Uterus (tissue), 4 donors: ENCODE measurements around the gene ZNF19. TPM values are rescaled to one million over a fixed set of nuclear protein-coding genes. Genes with fewer than 3 reads are reported as not detected.

ENCODE experiments used
- DNase-seq, 2 donors: peaks; one replicate each; pipeline ENCODE4 v3.0.0-alpha.2; 2019 to 2020
- H3K27ac ChIP-seq, 2 donors: fragments of 200-600 bp; sonication (generic); 1 replicate in 1 of 2; 2 replicates in 1 of 2; pipeline ENCODE4 v1.5.1; 2016 to 2018
- H3K27me3 ChIP-seq, 2 donors: fragments of 200-600 bp; sonication (generic); one replicate each; pipeline ENCODE4 v1.5.1; 2018 to 2019; ENCODE audit warnings: control low read depth in 1 of 2
- H3K36me3 ChIP-seq, 2 donors: fragments of 200-600 bp; sonication (generic); one replicate each; pipeline ENCODE4 v1.5.1; 2019; ENCODE audit warnings: control low read depth in 1 of 2
- H3K4me1 ChIP-seq, 2 donors: fragments of 200-600 bp; sonication (generic); one replicate each; pipeline ENCODE4 v1.5.1; 2018 to 2019; ENCODE audit warnings: control low read depth in 1 of 2
- H3K4me3 ChIP-seq, 2 donors: fragments of 200-600 bp; sonication (generic); 1 replicate in 1 of 2; 2 replicates in 1 of 2; pipeline ENCODE4 v1.5.1; 2018 to 2019; ENCODE audit warnings: mild to moderate bottlenecking in 1 of 2
- H3K9me3 ChIP-seq, 2 donors: fragments of 200-600 bp; sonication (generic); one replicate each; pipeline ENCODE4 v1.5.1; 2019; ENCODE audit warnings: control low read depth in 1 of 2
- CTCF ChIP-seq, 4 experiments: fragments of 200-600 bp in 2 of 4; fragments of 450-650 bp in 2 of 4; sonication (generic) in 2 of 4; IDR thresholded peaks; one replicate each; pipeline ENCODE4 v1.5.1; 2016 to 2019; ENCODE audit warnings: antibody characterized with exemption in 4 of 4, mild to moderate bottlenecking in 2 of 4, moderate library complexity in 1 of 4
- POLR2A ChIP-seq, 2 donors: fragments of 450-650 bp; IDR thresholded peaks; one replicate each; pipeline ENCODE4 v1.6.1; 2016; ENCODE audit warnings: antibody characterized with exemption in 2 of 2, mild to moderate bottlenecking in 1 of 2, moderate library complexity in 1 of 2
- intact Hi-C: fragments of 100-400 bp; cut with DNase I; formaldehyde crosslinking; loops from one replicate; pipeline ENCODE4 v1.15.1; 2023; ENCODE audit warnings: low total_unique reads
- total RNA-seq, 4 donors: library from RNA; depleted of rRNA in 3 of 4; stranded (reverse); fragments of >200 nt in 3 of 4; gene quantifications; one replicate each; pipeline versions ENCODE4 v1.1.0 to v1.2.4, GENCODE V29; 2014 to 2023
- donor health status: DM: yes; HTN: yes; CAD: no.

The ZNF19 gene
- total RNA-seq, 4 donors from 2014 or later, result 0.59 to 21.5 (median 8.3) TPM

GRCh38 chr16:71439523-71439922, 49.6 kb downstream of the ZNF19 start:
- no peak for TF ChIP-seq CTCF (IDR thresholded peaks at IDR 0.05)
- TF ChIP-seq POLR2A (IDR thresholded peaks at IDR 0.05), result no peak
- H3K9me3 ChIP-seq, result peaks cover 0 to 7% of the 10 kb centered on the region in 2 donors
- no peaks in the 10 kb centered on the region for H3K4me1 ChIP-seq
- no peaks in the 10 kb centered on the region for H3K36me3 ChIP-seq
- H3K27ac ChIP-seq, result no peak overlapping the region
- H3K4me3 ChIP-seq, result no peak overlapping the region
- intact Hi-C loops, result no loop called here
- no peak for DNase-seq
- no peaks in the 10 kb centered on the region for H3K27me3 ChIP-seq

GRCh38 chr16:71436473-71436872, 52.7 kb downstream of the ZNF19 start:
- no peaks in the 10 kb centered on the region for H3K9me3 ChIP-seq
- no peak overlapping the region for H3K4me3 ChIP-seq
- no peaks in the 10 kb centered on the region for H3K4me1 ChIP-seq
- intact Hi-C loops, result no loop called here
- H3K27me3 ChIP-seq, result no peaks in the 10 kb centered on the region
- H3K27ac ChIP-seq, result no peak overlapping the region
- no peak for DNase-seq
- no peak for TF ChIP-seq POLR2A (IDR thresholded peaks at IDR 0.05)
- no peak for TF ChIP-seq CTCF (IDR thresholded peaks at IDR 0.05)
- H3K36me3 ChIP-seq, result no peaks in the 10 kb centered on the region

GRCh38 chr16:71432906-71433305, 56.2 kb downstream of the ZNF19 start:
- Histone ChIP-seq H3K27ac (no peak overlapping the region), H3K4me1 (no peaks in the 10 kb centered on the region), H3K36me3 (no peaks in the 10 kb centered on the region), H3K27me3 (no peaks in the 10 kb centered on the region), H3K4me3 (no peak overlapping the region), H3K9me3 (no peaks in the 10 kb centered on the region)
- no peak for DNase-seq
- intact Hi-C loops, result no loop called here
- no peak for TF ChIP-seq CTCF (IDR thresholded peaks at IDR 0.05)
- TF ChIP-seq POLR2A (IDR thresholded peaks at IDR 0.05), result no peak

GRCh38 chr16:71431991-71432390, 57.1 kb downstream of the ZNF19 start:
- H3K4me3 ChIP-seq, result no peak overlapping the region
- intact Hi-C loops, result no loop called here
- no peak for TF ChIP-seq POLR2A (IDR thresholded peaks at IDR 0.05)
- no peak for TF ChIP-seq CTCF (IDR thresholded peaks at IDR 0.05)
- H3K36me3 ChIP-seq, result no peaks in the 10 kb centered on the region
- H3K27me3 ChIP-seq, result no peaks in the 10 kb centered on the region
- H3K27ac ChIP-seq, result no peak overlapping the region
- no peak for DNase-seq
- no peaks in the 10 kb centered on the region for H3K4me1 ChIP-seq
- no peaks in the 10 kb centered on the region for H3K9me3 ChIP-seq

GRCh38 chr16:71431176-71431575, 57.9 kb downstream of the ZNF19 start:
- H3K36me3 ChIP-seq, result no peaks in the 10 kb centered on the region
- no peak overlapping the region for H3K4me3 ChIP-seq
- H3K9me3 ChIP-seq, result no peaks in the 10 kb centered on the region
- no peak for DNase-seq
- no peak for TF ChIP-seq CTCF (IDR thresholded peaks at IDR 0.05)
- TF ChIP-seq POLR2A (IDR thresholded peaks at IDR 0.05), result no peak
- no peaks in the 10 kb centered on the region for H3K4me1 ChIP-seq
- H3K27me3 ChIP-seq, result no peaks in the 10 kb centered on the region
- intact Hi-C loops, result no loop called here
- no peak overlapping the region for H3K27ac ChIP-seq
